Germinal center (tissue), 1 donor: ENCODE measurements around the gene SERPINB12.

Source experiments
- DNase-seq: peaks from one replicate; pipeline ENCODE4 v3.0.0; 2012; ENCODE audit warnings: mixed read lengths, low spot score

The SERPINB12 gene

GRCh38 chr18:63603772-63604171, 61.6 kb downstream of the SERPINB12 start:
- DNase-seq, result no peak

DNA sequence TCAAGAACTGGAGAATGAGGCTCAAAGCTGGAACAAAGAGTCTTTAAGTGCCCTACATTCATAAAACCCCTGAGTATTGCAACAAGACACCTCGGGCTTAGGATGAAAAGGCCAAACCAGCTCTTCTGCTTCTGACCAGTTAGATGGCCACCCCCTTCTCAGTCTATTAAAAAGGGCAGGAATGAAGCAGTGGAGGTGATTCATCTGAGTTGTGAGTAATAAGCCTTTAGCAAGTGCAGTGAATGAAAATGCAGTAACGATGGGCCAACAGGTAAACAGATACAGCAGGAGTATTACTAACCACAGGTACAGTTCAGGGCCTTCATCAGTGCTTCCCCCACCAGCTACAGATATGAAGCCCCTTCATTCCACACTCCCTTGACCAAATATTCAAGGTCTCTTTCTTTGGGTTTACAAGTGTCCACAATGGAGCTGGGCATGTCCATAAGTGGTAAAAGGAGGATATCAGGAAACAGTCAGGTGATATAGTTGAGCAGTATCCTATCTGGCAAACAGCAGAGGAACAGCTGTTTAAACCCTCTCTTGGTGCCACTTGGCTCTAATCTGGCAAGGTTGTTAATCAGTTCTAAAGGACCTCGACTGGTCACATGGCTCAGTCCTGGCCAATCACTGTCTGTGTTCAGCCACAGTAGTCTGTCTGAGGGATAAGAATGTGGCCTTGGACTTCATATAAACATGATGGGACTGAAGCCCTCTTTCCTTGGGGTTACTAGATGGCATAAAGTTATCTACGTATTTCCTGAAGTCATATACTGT, 62.8 kb downstream of the SERPINB12 start:
- DNase-seq, result no peak

DNA sequence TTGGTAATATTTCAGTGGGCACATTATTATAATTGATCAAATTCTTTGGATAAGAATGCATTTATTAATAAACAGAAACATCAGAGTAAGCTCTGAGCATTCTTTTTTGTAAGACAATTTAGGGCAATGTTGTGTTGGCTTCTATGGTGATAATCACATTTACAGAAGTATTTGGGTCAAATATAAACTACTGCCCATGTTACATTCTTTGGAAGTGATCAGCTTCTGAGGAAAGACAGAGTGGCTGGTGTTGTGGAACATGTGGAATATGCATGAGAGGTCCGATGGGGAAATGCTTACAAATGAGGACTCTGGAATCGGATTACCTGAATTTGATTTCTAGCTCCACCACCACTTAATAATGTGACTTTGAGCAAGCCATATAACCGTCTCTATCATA, 64.4 kb downstream of the SERPINB12 start:
- no peak for DNase-seq

- no peak for DNase-seq
Observed at GRCh38 chr18:63613420-63613819, 71.3 kb downstream of the SERPINB12 start.

DNA sequence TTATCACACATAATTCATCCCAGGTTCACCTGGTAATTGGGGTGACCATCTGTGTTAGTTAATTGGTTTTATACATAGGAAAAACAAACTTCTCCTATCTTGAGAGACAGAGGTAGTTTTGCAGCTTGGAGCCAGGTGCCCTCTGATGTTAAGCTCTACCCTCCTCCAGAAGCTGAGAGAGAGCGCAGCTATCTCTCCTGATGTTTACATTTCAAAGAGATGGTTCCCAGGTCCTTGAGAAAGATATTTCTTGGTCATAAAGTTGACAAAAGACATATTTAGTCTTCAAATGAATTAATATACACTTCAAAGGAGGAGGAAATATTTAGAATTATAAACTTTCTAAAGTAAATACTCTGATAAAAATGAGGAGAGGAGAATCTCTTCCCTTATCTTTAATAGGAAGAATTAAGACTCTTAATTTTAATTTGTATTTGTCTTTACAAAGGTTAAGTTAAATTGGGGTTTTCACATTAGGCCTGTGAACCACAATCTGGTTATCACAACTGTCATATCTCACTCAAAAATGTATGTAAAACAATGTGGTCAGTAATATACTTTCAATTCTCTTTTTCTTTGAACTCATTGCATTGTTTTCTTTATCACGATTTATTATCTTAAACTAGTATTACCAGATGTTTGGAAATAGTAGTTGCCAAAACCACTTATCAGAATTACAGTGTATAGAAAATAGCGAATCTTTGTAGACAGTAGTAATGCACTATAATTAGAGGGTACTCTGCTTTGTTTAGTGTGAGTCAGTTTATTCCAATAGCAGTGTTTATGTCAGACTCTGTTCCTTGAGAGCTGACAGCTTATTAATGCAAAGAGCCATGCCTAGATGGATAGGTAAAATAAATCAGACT, 75.1 kb downstream of the SERPINB12 start:
- no peak for DNase-seq

DNA sequence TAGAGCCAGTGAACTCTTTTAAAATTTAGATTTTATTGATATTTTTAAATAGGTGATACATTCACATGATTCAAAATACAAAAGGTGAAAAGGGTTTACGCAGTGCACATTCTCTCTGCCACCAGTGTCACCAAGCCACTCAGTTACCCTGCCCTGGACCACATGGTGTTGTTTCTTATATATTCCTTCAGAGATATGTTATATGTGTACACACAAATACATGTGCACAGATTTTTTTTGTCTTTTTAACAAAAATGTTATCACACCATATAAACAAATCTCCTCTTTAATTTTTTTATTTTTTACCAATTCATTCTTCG, 75.7 kb downstream of the SERPINB12 start:
- DNase-seq, result no peak
